GM23338 (cell line): ENCODE measurements around the gene FBN2.

Experiments used
- CREB1 ChIP-seq: fragments of 250-450 bp; sonication (Bioruptor Pico); IDR thresholded peaks from 2 replicates; pipeline ENCODE4 v1.5.0; 2020; ENCODE audit warnings: low read depth, mild to moderate bottlenecking, moderate library complexity
- CTCF ChIP-seq, 2 experiments: fragments of 200-600 bp in 1 of 2; sonication (generic) in 1 of 2; conservative IDR thresholded peaks; 2 replicates each; pipeline versions ENCODE4 v1.5.1 to v1.6.1; 2016 to 2017; ENCODE audit warnings: antibody characterized with exemption in 2 of 2, low read depth in 2 of 2, mild to moderate bottlenecking in 2 of 2, moderate library complexity in 1 of 2
- ETS1 ChIP-seq: IDR thresholded peaks from 2 replicates; pipeline ENCODE4 v1.6.1; 2016; ENCODE audit warnings: antibody characterized with exemption
- EZH2 ChIP-seq: fragments of 200-600 bp; sonication (generic); IDR thresholded peaks from one replicate; pipeline ENCODE4 v1.8.0; 2017; ENCODE audit warnings: antibody characterized with exemption, mild to moderate bottlenecking, low read depth; ENCODE audit not compliant: unreplicated experiment
- EZH2phosphoT487 ChIP-seq: fragments of 200-600 bp; sonication (generic); IDR thresholded peaks from one replicate; pipeline ENCODE4 v1.8.1; 2018; ENCODE audit warnings: antibody characterized with exemption; ENCODE audit not compliant: unreplicated experiment
- JUNB ChIP-seq: IDR thresholded peaks from one replicate; pipeline ENCODE4 v1.6.1; 2016; ENCODE audit warnings: antibody characterized with exemption; ENCODE audit not compliant: unreplicated experiment
- NANOG ChIP-seq: IDR thresholded peaks from 2 replicates; pipeline ENCODE4 v1.6.1; 2016; ENCODE audit warnings: antibody characterized with exemption, borderline replicate concordance
- POLR2AphosphoS5 ChIP-seq: IDR thresholded peaks from 2 replicates; pipeline ENCODE4 v1.6.1; 2016; ENCODE audit warnings: antibody characterized with exemption, low read depth
- REST ChIP-seq: IDR thresholded peaks from one replicate; pipeline ENCODE4 v1.6.1; 2018; ENCODE audit warnings: antibody characterized with exemption; ENCODE audit not compliant: unreplicated experiment
- STAT1 ChIP-seq: IDR thresholded peaks from one replicate; pipeline ENCODE4 v1.6.1; 2016; ENCODE audit warnings: antibody characterized with exemption; ENCODE audit not compliant: unreplicated experiment
- ZNF114 ChIP-seq: fragments of 250-450 bp; sonication (Bioruptor Pico); IDR thresholded peaks from 2 replicates; pipeline ENCODE4 v1.5.0; 2020; ENCODE audit warnings: mild to moderate bottlenecking, moderate library complexity
- ZNF331 ChIP-seq: fragments of 250-450 bp; sonication (Bioruptor Pico); IDR thresholded peaks from 2 replicates; pipeline ENCODE4 v1.5.0; 2020; ENCODE audit warnings: low read depth, mild to moderate bottlenecking, moderate library complexity
- ZNF462 ChIP-seq: fragments of 250-450 bp; sonication (Bioruptor Pico); IDR thresholded peaks from 2 replicates; pipeline ENCODE4 v1.5.0; 2020; ENCODE audit warnings: mild to moderate bottlenecking, moderate library complexity

- TF ChIP-seq CTCF (conservative IDR thresholded peaks at IDR 0.05; ENCODE audit: low read depth in 2 of 2) (no peak), EZH2 (no peak), POLR2AphosphoS5 (no peak), CREB1 (no peak), EZH2phosphoT487 (no peak), ZNF331 (CRISPR knock-in tag) (no peak), REST (no peak), ETS1 (no peak), NANOG (no peak), JUNB (no peak), ZNF462 (CRISPR knock-in tag) (no peak), STAT1 (no peak), ZNF114 (CRISPR knock-in tag) (no peak)
Measured at GRCh38 chr5:128213833-128214232, 324.2 kb downstream of the FBN2 start.
